ENCODE results near the gene TSPO.

The TSPO gene

DNA sequence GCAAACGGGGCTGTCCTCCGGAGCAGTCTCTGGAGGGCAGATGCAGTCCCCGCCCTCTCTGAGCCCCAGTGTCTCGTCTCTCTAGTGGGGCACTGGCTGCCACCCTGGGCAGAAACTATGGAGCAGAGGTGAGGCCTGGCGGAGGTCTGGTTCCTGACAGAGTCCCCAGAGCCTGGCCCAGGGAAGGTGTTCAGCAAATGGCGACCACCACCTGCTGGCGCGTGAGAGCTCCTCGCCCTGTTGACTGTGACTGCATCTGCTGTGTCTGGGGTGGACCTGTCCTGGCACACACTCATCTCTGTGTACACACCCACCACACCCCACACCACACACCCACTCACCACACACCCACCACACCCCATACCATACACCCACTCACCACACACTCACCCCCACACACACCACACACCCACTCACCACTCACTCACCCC lies 53.9 kb downstream of the TSPO start:
- no peak for DNase-seq

DNA sequence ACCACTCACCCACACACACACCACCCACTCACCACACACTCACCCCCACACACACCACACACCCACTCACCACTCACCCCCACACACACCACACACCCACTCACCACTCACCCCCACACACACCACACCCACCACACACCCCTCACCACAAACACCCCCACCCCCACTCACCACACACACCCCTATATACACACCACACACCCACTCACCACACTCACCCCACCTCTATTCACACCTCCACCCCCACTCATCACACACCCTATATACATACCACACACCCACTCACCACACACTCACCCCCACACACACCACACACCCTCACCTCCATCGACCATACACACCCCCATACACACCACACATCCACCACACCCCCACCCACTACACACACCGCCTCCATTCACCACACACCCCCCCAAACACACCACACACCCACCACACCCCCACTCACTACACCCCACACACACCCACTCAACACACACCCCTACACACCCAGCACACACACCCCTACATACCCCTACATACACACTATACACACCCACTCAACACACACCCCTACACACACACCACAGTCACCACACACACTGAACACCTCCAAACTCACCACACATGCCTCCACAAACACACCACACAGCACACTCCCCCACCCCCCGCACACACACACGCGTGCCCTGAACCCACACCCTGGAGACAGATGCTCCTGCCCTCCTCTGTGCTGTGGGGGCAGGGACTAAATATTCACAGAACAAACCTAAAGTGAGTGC lies 54.6 kb downstream of the TSPO start:
- DNase-seq: no peak

DNA sequence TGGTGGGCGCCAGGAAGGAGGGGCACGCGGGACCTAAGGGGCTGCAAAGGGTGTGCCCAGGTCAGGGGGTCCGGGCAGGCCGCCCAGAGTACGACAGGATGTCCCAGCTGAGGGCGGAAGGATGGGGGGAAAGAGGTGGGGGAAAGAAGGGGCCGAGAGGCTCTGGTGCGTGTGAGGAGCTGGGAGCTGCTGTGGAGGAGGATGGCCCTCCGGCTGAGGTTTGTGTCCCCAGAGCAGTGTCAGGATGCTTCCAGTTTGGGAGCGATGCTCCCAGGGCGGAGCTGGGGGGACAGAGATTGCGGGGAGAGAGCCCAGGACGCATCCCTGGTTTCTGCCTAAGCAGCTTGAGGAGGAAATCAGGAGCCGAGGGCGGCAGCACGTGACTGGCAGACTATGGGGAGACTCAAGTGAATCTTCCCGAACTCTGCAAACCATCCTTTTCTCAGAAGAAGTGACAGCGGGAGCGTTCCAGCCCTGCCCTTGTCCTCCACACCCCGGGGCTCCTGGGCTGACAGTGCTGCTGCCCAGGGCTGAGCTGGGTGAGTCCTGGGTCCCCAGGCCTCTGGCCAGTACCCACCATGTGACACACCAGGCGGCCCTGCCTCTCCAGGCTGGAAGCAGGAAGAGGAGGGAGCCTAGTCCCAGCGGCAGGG lies 55.3 kb downstream of the TSPO start:
- DNase-seq: no peak

DNA sequence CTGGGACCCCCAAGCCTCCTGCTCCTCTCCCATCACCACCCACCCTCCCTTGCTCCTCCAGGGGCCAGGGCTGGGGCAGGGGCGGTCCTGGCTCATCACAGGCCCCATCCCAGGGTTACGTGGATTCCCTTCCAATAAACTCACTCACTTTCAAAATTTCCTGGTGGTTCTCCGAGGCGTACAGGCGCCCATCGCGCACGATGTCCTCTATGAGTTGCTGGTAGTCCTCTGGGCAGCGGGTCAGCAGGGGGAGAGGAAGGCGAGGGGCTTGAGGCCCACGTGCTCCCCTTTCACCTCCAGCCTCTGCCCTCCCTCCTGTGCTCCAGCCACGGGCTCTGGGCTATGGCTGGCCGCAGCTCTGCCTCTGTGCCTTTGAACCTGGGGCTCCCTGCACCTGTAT lies 56.0 kb downstream of the TSPO start:
- DNase-seq: no peak

DNA sequence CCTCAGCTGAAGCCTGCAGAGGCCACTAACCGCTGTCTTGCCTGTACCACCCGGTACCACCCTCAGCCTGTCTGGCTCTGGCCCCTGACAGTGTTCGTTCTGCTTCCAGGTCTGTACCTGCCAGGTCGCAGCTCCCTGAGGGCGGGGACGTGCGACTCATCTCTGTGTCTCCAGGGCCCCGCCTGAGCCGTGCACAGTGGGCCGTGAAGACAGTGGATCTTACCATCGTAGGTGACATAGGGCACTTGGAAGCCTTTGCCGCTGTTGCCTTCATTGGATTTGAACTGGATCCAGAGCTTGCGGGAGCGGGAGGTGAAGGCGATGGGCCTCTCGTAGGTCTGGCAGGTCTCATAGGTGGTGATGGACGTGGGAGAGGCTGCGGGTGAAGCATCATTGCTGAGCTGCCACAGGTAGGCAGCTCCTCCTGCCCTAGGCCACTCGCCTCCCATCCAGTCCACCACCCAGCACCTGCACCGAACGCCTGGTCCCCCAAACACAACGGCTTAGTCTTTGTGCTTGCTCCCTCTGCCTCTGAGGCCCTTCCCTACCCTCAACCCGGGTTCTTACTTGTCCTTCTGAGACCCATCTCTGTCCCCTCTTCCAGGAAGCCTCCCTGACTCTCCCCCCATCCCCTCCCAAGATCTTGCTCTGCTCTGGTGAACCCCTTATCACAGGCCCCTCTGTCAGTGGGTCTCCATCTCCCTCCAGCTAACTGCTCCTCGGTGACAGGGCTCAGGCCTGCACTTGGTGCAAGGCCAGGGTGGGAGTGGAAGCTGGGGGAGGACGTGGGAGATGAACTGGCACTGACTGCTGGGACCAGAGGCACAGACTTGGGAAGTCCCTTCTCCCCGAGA lies 56.7 kb downstream of the TSPO start:
- DNase-seq: no peak

DNA sequence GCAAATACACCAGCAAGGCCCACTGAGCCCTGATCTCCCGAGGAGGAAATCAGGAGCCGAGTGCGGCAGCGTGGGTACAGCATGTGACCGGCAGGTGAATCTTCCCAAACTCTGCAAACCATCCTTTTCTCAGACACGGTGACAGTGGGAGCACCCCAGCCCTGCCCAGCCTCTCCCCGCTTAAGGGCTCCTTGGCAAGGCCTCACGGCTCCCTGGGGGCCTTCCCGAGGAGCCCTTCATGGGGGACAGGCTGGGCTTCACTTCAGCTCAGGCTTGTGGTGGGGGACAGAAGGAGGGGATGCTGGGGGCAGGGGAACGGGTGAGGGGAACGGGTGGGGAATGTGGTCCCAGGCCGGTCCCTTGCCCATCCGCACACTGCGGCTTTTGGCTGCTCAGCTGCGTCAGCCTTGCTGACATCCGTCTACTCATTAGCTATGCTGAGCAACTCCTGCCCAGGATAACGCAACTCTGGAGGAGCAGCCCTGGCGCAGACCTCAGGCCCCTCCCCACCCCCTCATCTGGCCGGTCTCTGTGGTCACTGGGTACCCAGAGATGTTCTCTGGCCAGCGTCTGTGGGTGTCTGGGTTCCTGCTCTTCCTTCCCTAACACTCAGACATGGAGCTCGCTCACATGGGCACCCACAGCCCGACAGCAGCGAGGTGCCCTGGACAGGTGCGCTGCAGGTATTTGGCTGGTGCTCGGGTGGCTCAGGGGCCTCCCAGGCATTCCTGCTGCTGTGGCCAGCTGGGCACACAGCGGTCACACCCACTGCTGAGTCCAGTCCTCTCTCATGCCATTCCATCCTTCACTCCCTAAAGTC lies 57.6 kb downstream of the TSPO start:
- no peak for DNase-seq

DNA sequence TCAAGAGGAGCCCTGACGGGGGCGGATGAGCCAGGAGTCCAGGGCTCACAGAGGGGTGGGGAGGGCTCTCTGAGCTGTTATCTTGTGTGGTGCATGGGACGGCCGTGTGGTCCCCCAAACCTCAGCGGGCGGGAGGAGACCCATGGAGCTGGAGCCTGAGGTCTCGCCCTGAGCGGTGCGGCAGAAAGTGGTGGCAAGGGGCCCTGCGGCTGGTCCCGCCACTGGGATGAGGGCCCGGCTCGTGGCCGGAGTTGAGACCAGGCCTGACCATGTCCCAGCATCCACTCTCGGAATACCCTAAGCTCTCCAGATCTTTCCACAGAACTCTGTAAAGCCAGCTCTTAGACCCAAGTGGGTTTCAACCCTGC lies 58.1 kb downstream of the TSPO start:
- no peak for DNase-seq

DNA sequence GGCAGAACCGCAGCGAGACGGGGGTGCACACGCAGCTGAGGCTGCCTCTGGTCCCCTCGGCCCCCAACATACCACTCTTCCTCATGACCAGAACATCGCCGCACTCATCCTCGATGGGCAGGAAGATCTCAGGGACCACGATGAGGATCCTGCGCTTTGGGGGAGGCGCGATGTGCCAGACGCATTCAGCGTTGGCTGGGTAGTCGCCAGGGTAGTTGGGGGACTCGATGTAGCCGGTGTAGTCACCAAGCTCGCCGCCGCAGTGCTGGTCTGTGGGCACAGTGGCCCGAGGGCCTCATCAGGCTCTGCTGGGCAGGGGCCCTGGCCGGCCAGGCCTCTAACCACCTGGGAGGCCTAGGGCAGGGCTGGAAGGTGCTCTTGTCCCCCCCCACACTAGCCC lies 58.6 kb downstream of the TSPO start:
- no peak for DNase-seq

DNA sequence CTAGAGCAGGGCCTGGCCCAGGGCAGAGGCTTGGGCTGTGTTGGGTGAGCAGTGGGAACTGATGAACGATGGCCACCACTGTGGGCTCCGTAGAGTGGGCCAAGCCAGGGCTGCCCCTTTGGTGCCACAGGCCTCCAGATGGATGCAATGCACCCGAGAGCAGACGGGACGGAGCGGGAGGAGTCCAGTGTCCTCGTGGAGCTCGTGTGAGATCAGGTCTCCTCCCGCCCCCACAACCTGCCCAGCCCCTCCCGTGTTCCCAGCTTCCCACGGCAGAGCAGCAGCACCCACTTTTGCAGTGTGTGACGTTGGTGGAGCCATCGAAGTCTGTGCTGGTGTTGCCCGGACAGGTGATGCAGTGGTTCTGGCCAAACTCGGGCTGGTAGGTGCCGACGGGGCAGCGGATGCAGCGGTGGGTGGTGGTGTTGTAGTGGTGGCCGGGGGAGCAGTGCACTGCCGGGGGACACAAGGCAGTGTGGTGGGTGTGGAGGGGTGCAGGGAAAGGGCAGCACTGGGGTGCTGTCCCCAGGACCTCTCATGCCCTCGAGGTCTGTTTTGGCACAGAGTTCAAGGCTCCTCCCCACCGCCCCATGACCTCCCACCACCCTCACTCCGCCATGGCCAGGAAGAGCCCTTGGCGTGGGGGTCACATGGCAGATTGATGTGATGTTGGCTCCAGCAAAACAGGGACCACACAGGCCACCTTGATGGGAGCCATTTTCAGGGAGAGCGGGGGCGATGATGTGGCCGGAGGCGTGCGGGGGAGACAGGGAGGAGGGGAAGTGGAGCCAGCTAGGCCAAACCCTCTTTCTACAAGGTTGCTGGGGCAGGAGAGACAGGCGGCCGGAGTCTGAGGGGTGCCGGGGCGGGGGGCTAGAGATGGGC lies 59.5 kb downstream of the TSPO start:
- no peak for DNase-seq

DNA sequence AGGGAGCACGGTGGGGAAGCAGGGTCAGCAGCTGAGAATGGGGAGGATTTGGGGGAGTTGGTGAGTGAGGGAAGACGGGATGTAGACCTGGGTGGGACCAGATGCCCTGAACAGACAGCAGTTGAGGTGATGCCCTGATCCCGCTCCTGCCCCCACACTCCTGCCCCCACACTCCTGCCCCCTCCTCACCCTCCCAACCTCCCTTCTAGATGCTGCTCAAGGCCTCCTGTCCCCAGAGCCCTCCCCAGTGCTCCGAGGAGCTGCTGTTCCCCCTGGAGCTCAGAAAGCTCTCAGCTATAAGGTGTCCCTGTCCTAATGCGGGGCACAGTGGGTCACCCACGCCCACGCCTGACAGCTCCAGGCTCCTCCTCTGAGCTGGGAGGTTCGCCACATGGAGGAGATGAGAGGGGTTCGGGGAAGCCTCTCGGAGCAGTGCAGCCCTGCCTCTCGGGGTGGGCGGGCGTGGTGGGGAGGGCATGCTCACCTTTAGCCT lies 60.6 kb downstream of the TSPO start:
- no peak for DNase-seq

DNA sequence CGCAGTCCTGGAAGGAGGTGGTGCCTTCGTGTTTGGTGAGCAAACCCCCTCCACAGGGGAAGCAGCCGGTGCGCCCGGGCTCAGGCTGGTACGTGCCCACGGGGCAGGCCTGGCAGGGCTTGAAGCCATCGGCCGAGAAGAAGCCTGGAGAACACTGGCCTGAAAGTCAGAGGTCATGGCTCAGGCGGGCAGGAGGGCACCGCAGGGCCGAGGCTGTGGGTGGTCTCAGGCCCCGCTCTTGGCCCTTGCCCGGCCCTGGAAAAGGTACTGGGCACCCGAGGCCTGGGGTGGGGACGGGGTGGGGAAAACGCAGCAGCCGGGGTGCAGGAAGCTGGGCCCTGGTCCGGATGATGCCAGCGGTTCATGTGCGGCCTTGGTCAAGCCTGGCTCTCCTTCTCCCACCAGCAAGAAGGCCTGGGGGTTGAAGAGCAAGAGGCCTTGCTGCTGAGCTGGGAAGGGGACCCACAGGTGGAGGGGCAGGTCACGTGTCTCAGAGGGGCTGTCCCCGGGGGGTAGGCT lies 61.1 kb downstream of the TSPO start:
- no peak for DNase-seq
